ENCODE data around the gene CHAMP1.
"Not testable (repeated sequence)": the region's sequence is repeated elsewhere in the genome, so short reads cannot be mapped to it uniquely, and the experiment has no call there.

- not testable (repeated sequence) for TF ChIP-seq CTCF (IDR thresholded peaks at IDR 0.05); EP300 (IDR thresholded peaks at IDR 0.05); POLR2AphosphoS5 (IDR thresholded peaks at IDR 0.05); POLR2A (IDR thresholded peaks at IDR 0.05; ENCODE audit: low read depth)
Measured at GRCh38 chr13:114333881-114334280, 19.6 kb downstream of the CHAMP1 start.

Data from esophagus muscularis mucosa (tissue), 4 donors.